GM19193 (cell line): ENCODE results near the gene LRRC8B.

Experiments used
- POLR2A ChIP-seq: IDR thresholded peaks from 4 replicates; pipeline ENCODE4 v1.6.1; 2011; ENCODE audit not compliant: insufficient read depth, insufficient read length; ENCODE audit errors: extremely low read depth

Gene LRRC8B

GRCh38 chr1:89536555-89537341 is 12.1 kb downstream of the LRRC8B start:
- no peak for TF ChIP-seq POLR2A

GRCh38 chr1:89538361-89538760 is 13.7 kb downstream of the LRRC8B start:
- no peak for TF ChIP-seq POLR2A

GRCh38 chr1:89539128-89539527 is 14.5 kb downstream of the LRRC8B start:
- no peak for TF ChIP-seq POLR2A

DNA sequence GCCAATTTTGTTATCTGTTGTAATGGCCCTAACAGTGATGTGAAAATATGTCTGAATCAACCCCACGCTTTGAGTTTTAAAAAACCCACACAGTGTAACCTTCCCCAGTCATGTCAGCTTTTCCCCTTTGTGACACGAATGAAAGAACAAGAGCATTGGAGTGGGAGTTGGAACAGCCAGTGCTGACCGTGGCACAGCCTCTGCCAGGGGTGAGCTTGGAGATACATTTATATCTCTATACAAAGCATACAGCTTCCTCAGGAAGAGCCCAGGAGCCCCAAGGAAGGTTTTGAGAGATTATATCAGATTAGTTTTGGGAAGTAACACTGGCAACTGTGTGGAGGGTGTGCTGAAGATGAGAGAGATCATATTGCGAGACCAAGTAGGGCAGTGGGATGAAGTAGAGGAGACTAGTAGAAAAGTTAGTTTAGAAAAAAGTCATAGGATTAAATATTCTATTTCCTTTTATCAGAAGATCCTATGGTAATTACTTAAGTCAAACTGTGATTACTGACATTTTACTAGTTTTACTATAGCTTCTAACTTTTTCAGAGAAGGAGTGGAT is 15.9 kb downstream of the LRRC8B start:
- TF ChIP-seq POLR2A: no peak

DNA sequence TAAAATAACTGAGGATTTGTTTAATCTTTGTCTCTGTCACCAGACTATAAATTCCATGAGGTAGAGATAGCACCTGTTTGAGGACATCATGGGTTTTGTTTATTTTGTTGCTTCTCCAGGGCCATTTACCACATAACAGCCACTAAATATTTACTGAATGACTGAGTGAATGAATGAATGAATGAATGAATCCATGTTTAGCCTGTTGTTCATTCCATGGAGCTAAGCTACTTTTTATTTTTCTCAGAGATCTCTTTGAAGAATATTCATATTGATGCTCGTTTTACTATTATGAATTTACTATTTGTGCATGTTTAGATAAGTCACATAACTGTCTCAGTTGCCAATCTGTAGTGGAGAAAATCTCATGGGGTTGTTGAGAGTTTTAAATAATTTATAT is 17.7 kb downstream of the LRRC8B start:
- TF ChIP-seq POLR2A: no peak

DNA sequence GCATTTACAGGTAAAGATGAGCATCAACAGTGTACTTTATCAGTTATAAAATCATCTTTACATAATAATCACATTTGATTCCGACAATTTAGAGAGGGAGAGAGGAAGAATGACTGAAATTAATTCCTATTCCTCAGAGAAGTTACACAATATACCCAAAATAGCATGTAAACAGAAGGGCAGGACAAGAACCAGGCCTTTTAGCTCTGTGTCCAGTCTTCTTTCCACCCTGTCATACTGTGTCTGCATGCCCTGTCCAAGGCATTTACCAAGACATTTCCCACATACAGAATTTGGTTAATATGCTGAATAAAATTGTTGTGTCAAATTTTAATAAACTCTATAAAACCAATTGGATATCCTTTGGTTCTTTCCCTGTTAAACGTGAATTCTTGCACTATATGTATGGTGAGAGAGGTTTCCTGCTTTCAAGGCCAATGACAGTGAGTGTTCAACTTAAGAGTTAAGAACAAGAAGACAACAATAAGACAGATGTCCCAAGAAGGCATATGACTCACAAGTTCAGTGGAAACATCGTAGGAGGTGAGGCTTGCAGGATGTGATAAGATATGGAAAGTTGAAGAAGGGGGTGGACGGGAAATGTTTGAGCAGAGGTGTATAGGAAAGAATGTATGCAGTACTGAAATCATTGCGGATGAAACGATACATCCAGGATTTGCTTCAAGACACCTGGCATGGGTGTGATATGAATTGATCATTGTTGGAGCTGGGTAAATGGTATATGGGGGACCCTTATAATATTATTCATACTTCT is 20.8 kb downstream of the LRRC8B start:
- no peak for TF ChIP-seq POLR2A

DNA sequence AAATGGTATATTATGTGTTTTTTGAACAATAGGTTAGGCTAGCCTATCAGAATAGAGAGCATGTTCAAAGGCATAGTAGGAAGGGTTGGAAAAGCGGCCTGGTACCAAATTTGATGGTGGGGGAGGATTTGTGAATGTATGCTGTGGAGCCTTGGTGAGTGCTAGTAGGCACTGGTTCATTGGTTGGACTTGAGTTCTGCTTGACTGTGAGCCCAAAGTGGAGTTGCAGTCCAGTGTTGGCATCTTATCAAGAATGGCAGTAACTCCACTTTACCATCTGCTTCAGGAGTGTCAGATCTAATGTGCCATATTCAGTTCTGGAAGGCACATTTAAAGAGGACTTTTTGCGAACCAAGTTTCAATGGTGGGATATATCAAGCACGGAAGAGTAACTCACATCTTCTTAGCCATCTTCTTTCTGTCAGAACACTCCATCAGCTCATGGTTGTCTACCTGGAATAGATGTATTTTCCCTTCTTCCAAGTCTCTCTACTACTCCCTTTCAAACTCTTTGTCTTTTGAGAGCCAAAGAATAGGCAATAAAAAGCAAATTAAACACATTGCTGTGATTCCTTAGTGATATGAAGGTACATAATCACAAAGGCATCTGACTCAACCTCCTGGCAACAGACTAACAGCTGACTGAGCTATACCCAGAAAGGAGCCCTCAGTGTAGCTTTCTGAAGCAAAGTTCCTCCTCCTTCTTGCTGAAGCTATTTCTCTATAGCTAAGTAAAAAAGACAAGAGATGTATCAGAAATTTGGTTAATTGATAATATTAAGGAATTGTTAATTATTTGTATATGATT is 21.7 kb downstream of the LRRC8B start:
- no peak for TF ChIP-seq POLR2A

DNA sequence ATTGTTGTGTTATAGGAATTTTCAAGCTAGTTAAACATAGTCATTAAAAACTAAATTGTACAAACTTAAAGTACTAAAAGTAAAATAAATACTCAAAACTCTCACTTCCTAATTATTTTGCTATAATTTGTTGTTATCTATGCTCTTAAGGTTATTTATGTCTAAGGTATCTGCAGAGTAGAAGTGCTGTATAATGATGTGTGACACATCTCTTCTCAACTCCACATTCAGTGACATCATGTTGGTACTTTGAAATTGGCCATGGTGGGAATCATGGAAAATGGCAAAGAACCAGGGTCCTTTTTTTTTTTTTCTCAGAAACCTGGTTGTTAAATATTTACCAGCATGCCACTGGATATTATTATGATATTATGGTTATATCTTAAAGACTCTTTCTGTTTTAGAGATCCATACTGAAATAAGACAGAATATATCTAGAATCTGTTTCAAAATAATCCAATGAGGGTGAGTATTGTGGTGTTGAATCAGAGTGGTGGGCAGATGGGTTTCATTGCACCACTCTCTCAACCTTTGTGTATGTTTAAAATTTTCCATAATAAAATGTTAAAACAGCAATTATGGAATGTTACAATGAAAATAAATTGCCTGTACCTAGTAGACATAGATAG is 22.4 kb downstream of the LRRC8B start:
- TF ChIP-seq POLR2A: no peak

DNA sequence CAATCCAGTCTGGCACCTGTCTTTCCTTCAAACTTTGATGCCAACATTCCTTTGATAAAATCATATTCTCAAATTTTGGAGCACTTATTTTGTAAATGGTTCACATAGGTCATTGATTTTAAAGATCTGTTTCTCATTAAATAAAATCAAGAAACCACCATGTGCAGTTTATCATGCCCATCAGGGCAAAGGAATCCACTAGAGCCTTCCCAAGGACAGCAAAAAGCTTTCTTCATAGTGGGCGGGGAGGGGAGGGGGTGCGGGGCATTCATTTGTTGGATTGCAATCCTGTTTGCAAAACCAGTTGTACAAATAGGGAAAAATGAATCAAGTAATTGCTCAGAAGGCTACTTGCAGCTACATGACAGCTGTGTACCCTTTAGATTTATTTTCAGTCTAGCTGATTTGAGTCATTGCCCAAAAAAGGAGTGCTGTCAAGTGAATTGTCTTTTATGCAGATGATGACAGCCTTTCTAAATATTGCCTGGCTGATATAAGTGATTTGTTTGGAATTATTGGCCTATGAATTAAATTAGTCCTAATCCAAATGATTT is 23.0 kb downstream of the LRRC8B start:
- TF ChIP-seq POLR2A: no peak

GRCh38 chr1:89548122-89548857 is 23.7 kb downstream of the LRRC8B start:
- no peak for TF ChIP-seq POLR2A

GRCh38 chr1:89550995-89551394 is 26.4 kb downstream of the LRRC8B start:
- TF ChIP-seq POLR2A: no peak

DNA sequence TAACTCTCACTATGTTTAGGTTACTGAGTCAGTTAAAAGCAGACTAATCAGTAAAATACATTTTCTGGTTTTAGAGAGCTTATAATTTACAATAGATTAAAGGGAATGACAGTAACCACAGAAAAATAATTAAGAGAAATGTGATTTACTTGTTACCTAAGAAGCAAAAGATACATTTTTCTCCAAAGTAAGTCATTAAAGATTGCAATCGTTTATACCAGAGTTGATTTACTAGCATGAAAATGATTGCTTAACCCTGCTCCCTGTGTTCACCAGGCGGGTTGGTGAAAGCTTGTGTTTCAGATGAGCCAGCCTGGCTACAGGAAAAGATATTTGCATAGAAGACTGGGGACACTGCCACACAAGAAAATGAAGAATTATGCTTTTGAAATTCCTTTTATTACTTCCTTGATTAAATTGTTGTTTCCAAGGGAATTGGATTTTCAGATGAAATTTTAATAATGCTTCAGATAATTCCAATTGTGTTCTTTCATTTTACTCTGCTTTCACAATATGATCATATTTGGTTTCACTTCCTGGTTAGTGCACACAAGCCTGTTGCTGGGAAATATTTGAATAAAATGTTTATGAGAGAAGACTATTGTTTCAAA is 27.9 kb downstream of the LRRC8B start:
- TF ChIP-seq POLR2A: no peak

DNA sequence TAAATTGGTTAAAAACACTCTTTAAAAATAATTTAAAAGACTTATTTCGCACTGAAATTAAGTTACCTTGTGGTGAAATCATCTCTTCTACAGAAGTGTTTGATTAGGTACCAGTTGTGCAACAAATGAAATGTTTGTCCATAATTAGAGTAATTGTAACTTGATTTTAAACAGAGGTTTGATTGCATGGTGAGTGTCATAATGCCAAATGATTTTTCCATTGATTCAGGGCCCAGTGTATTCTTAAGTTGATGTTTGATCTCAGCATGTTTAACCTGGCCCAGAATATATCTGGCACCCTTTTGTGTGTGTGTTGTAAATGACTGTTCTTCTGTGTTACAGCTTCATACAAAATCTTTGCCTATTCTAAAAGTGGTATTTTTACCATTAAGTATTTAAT is 28.5 kb downstream of the LRRC8B start:
- no peak for TF ChIP-seq POLR2A
